GM23248 (cell line): Measurements from ENCODE around the gene MIGA1. TPM values are rescaled to one million over a fixed set of nuclear protein-coding genes. Genes with fewer than 3 reads are reported as not detected.

Experiments
- DNase-seq: peaks from one replicate; pipeline ENCODE4 v3.0.0-alpha.2; 2015
- H2AFZ ChIP-seq: fragments of 200-600 bp; sonication (generic); 2 replicates; pipeline ENCODE4 v1.6.1; 2016; ENCODE audit warnings: antibody characterized with exemption
- H3F3A ChIP-seq: fragments of 200-600 bp; sonication (generic); 2 replicates; pipeline ENCODE4 v1.6.1; 2016; ENCODE audit warnings: mild to moderate bottlenecking, antibody characterized with exemption, mixed run types; ENCODE audit not compliant: insufficient read depth
- H3K27ac ChIP-seq: fragments of 200-600 bp; sonication (generic); 2 replicates; pipeline ENCODE4 v1.5.1; 2016; ENCODE audit warnings: mild to moderate bottlenecking
- H3K27me3 ChIP-seq: fragments of 200-600 bp; sonication (generic); replicated peaks from 2 replicates; pipeline ENCODE4 v1.6.1; 2016; ENCODE audit warnings: mild to moderate bottlenecking; ENCODE audit not compliant: insufficient read depth
- H3K36me3 ChIP-seq: fragments of 200-600 bp; sonication (generic); 2 replicates; pipeline ENCODE4 v1.6.1; 2016; ENCODE audit warnings: low read depth, mild to moderate bottlenecking
- H3K4me1 ChIP-seq: fragments of 200-600 bp; sonication (generic); 2 replicates; pipeline ENCODE4 v1.6.1; 2016; ENCODE audit warnings: mild to moderate bottlenecking; ENCODE audit not compliant: insufficient read depth
- H3K4me2 ChIP-seq: fragments of 200-600 bp; sonication (generic); one replicate; pipeline ENCODE4 v1.6.1; 2016; ENCODE audit warnings: mild to moderate bottlenecking; ENCODE audit not compliant: unreplicated experiment
- H3K4me3 ChIP-seq: fragments of 200-600 bp; sonication (generic); 2 replicates; pipeline ENCODE4 v1.5.1; 2016; ENCODE audit warnings: mild to moderate bottlenecking
- H3K79me2 ChIP-seq: fragments of 200-600 bp; sonication (generic); 2 replicates; pipeline ENCODE4 v1.6.1; 2016; ENCODE audit warnings: mild to moderate bottlenecking; ENCODE audit not compliant: insufficient read depth
- H3K9ac ChIP-seq: fragments of 200-600 bp; sonication (generic); 2 replicates; pipeline ENCODE4 v1.6.1; 2016; ENCODE audit warnings: mild to moderate bottlenecking
- H3K9me2 ChIP-seq: fragments of 200-600 bp; sonication (generic); 2 replicates; pipeline ENCODE4 v1.6.1; 2016; ENCODE audit warnings: mixed run types, mild to moderate bottlenecking, moderate library complexity; ENCODE audit not compliant: insufficient read depth
- H3K9me3 ChIP-seq: fragments of 200-600 bp; sonication (generic); one replicate; pipeline ENCODE4 v1.6.1; 2017; ENCODE audit warnings: low read depth
- H4K20me1 ChIP-seq: fragments of 200-600 bp; sonication (generic); 2 replicates; pipeline ENCODE4 v1.6.0; 2016; ENCODE audit not compliant: insufficient read depth
- EZH2 ChIP-seq: fragments of 200-600 bp; sonication (generic); IDR thresholded peaks from 2 replicates; pipeline ENCODE4 v1.6.1; 2018; ENCODE audit warnings: antibody characterized with exemption, mild to moderate bottlenecking; ENCODE audit not compliant: insufficient read depth, poor library complexity, severe bottlenecking
- EZH2phosphoT487 ChIP-seq: fragments of 200-600 bp; sonication (generic); IDR thresholded peaks from 2 replicates; pipeline ENCODE4 v1.6.1; 2018; ENCODE audit warnings: antibody characterized with exemption, moderate library complexity, mild to moderate bottlenecking, low read depth; ENCODE audit not compliant: insufficient read depth
- WGBS, 2 experiments: methylation state at CpG; one replicate each; pipeline ENCODE4 v1.1.6; 2015 to 2017; ENCODE audit warnings: low lambda C conversion rate in 2 of 2, low coverage in 1 of 2; ENCODE audit errors: missing lambda C conversion rate in 2 of 2; 5-methylcytosine and 5-hydroxymethylcytosine counted together
- in situ Hi-C: fragments of 300-500 bp; cut with MboI; formaldehyde crosslinking; loops from 2 replicates; pipeline ENCODE4 v1.15.0; 2020
- polyA plus RNA-seq: library from polyadenylated mRNA; unstranded; fragments of >200 nt; fragmentation: Nextera tagmentation; extraction: Ambion mirVana; gene quantifications from 2 replicates; pipeline ENCODE4 v1.2.1, GENCODE V29; 2016
- total RNA-seq: library from RNA; depleted of rRNA; stranded (reverse); fragments of >200 nt; shearing (Covaris generic); gene quantifications from 2 replicates; pipeline ENCODE4 v1.2.3, GENCODE V29; 2014

The MIGA1 gene
- total and polyA plus RNA-seq, 2 experiments from 2014 or later = 11.6 to 14.4 TPM

- peak within 1 kb of the TSS; percentile 79 for H3K27ac ChIP-seq
Measured at GRCh38 chr1:77888081-77888780, 108.8 kb downstream of the MIGA1 start, which contains the start of gene NEXN. TSS of gene NEXN (plus strand) at chr1:77888624. CDS start at chr1:77916107, 27,483 bp downstream.

DNA sequence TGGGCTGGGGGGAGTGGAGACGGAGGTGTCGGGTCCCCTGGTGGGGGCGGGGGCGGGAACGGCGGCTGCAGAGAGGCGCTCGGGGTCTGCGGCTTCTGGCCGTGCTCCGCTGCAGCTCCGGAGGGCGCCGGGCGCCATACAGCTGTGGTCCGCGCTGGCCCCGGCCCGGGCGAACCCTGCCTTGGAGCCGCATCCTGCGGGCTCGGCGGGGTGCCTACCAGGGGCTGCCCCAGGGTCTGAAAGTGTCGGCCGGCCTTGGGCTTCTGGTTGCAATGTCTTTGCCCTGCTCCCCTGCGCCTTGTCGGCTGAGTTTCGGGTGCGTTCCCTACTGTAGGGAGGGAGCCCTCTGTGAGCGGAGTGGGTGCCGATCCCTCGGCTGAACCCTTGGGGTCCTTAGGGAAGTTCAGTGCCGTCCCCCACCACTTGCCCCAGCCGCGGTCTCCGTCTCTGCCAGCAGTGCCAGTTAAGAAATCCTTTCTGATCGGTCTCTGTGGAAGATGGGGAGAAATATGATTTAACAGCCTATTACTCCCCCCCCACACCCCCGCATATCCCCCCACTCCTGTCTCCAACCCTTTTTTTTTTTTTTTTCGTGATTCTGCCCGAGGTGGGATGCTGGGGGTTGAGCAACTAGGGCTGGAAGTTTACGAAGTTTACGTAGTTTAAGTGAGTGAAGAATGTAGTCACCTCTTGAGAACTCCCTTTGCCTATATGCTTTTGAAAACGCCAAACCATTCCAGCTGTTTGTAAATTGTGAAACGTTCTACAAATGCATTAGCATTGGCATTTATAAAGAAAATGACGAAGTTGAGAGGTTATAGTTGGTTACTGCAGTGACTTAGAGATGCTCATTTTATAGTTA lies 109.6 kb downstream of the MIGA1 start:
- H3F3A ChIP-seq = peaks cover 27% of the 10 kb centered on the region
- H3K27ac ChIP-seq = peak overlapping the region; percentile 79
- in situ Hi-C loops = no loop called here
- H3K4me3 ChIP-seq = peak overlapping the region; percentile 80
- H3K36me3 ChIP-seq = peaks cover 2% of the 10 kb centered on the region; the same call in 1 of the 2 replicates
- H3K4me2 ChIP-seq = peak overlapping the region; percentile 99
- DNase-seq = peak; percentile 77
- H3K27me3 ChIP-seq = no peaks in the 10 kb centered on the region
- H3K9me3 ChIP-seq = no peaks in the 10 kb centered on the region
- H3K4me1 ChIP-seq = peaks cover 21% of the 10 kb centered on the region
- peaks cover 93% of the 10 kb centered on the region for H3K79me2 ChIP-seq
- H3K9me2 ChIP-seq = no peaks in the 10 kb centered on the region
- WGBS, 2 experiments = 1% methylated on average over 37 to 42 of the region's 46 CpGs
- H4K20me1 ChIP-seq = no peaks in the 10 kb centered on the region
- peak overlapping the region; percentile 90 for H3K9ac ChIP-seq
- H2AFZ ChIP-seq = peak overlapping the region; percentile 84
- no peak for TF ChIP-seq EZH2
- TF ChIP-seq EZH2phosphoT487 = no peak

More at GRCh38 chr1:77888081-77888780, 108.8 kb downstream of the MIGA1 start, which contains the start of gene NEXN:
- no peaks in the 10 kb centered on the region for H4K20me1 ChIP-seq
- H3K79me2 ChIP-seq = peaks cover 92% of the 10 kb centered on the region
- no peaks in the 10 kb centered on the region for H3K36me3 ChIP-seq
- no peaks in the 10 kb centered on the region for H3K9me2 ChIP-seq
- no peaks in the 10 kb centered on the region for H3K27me3 ChIP-seq
- no peaks in the 10 kb centered on the region for H3K9me3 ChIP-seq
- peak within 1 kb of the TSS; percentile 99 for H3K4me2 ChIP-seq
- peak within 1 kb of the TSS; percentile 80 for H3K4me3 ChIP-seq
- H3K4me1 ChIP-seq = peaks cover 21% of the 10 kb centered on the region
- DNase-seq = peak; percentile 84
- peak within 1 kb of the TSS; percentile 84 for H2AFZ ChIP-seq
- in situ Hi-C loops = no loop called here
- H3F3A ChIP-seq = peaks cover 27% of the 10 kb centered on the region
- H3K9ac ChIP-seq = peak within 1 kb of the TSS; percentile 90
- 1% methylated on average over 35 to 36 of the region's 36 CpGs for WGBS, 2 experiments
- no peak for TF ChIP-seq EZH2phosphoT487
- no peak for TF ChIP-seq EZH2

- Histone ChIP-seq H3K4me3 (peak overlapping the region; percentile 80), H4K20me1 (no peaks in the 10 kb centered on the region), H3K4me2 (peak overlapping the region; percentile 99), H3F3A (peaks cover 27% of the 10 kb centered on the region), H3K79me2 (peaks cover 93% of the 10 kb centered on the region), H3K27me3 (no peaks in the 10 kb centered on the region), H3K9me2 (no peaks in the 10 kb centered on the region), H3K9me3 (no peaks in the 10 kb centered on the region), H3K4me1 (peaks cover 21% of the 10 kb centered on the region), H3K27ac (peak overlapping the region; percentile 79), H2AFZ (peak overlapping the region; percentile 84), H3K36me3 (peaks cover 4% of the 10 kb centered on the region; the same call in 1 of the 2 replicates), H3K9ac (peak overlapping the region; percentile 90)
- in situ Hi-C loops = no loop called here
- peak; percentile 90 for DNase-seq
- TF ChIP-seq EZH2 = no peak
- no peak for TF ChIP-seq EZH2phosphoT487
- whole genome bisulfite sequencing, 2 experiments = 0 to 1% methylated on average over 7 of the region's 7 CpGs
Measured at GRCh38 chr1:77889671-77890070, 110.2 kb downstream of the MIGA1 start.

GRCh38 chr1:77891200-77891599 lies 111.8 kb downstream of the MIGA1 start:
- in situ Hi-C loops = no loop called here
- no peak overlapping the region for H3K27ac ChIP-seq
- TF ChIP-seq EZH2 (no peak), EZH2phosphoT487 (no peak)
- WGBS, 2 experiments = 91 to 100% methylated on average over 1 of the region's 1 CpG
- no peak for DNase-seq
- no peaks in the 10 kb centered on the region for H3K9me2 ChIP-seq
- peaks cover 21% of the 10 kb centered on the region for H3K4me1 ChIP-seq
- no peaks in the 10 kb centered on the region for H3K27me3 ChIP-seq
- peaks cover 4% of the 10 kb centered on the region; the same call in 1 of the 2 replicates for H3K36me3 ChIP-seq
- H3K79me2 ChIP-seq = peaks cover 94% of the 10 kb centered on the region
- peak overlapping the region; percentile 80 for H3K4me3 ChIP-seq
- H3F3A ChIP-seq = peaks cover 27% of the 10 kb centered on the region
- no peak overlapping the region for H3K9ac ChIP-seq
- H3K4me2 ChIP-seq = peak overlapping the region; percentile 99
- H3K9me3 ChIP-seq = no peaks in the 10 kb centered on the region
- H4K20me1 ChIP-seq = no peaks in the 10 kb centered on the region
- H2AFZ ChIP-seq = no peak overlapping the region
